ENCODE results near the gene ANO1.

Gene ANO1

GRCh38 chr11:70182266-70182665, 104.1 kb downstream of the ANO1 start:
- no peak for TF ChIP-seq ZFX (IDR thresholded peaks at IDR 0.05)
- TF ChIP-seq, protein P1, sequence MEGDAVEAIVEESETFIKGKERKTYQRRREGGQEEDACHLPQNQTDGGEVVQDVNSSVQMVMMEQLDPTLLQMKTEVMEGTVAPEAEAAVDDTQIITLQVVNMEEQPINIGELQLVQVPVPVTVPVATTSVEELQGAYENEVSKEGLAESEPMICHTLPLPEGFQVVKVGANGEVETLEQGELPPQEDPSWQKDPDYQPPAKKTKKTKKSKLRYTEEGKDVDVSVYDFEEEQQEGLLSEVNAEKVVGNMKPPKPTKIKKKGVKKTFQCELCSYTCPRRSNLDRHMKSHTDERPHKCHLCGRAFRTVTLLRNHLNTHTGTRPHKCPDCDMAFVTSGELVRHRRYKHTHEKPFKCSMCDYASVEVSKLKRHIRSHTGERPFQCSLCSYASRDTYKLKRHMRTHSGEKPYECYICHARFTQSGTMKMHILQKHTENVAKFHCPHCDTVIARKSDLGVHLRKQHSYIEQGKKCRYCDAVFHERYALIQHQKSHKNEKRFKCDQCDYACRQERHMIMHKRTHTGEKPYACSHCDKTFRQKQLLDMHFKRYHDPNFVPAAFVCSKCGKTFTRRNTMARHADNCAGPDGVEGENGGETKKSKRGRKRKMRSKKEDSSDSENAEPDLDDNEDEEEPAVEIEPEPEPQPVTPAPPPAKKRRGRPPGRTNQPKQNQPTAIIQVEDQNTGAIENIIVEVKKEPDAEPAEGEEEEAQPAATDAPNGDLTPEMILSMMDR (conservative IDR thresholded peaks at IDR 0.05): no peak
- no peak overlapping the region for H3K27ac ChIP-seq

GRCh38 chr11:70183032-70183431, 104.9 kb downstream of the ANO1 start:
- TF ChIP-seq ZFX (IDR thresholded peaks at IDR 0.05): no peak
- TF ChIP-seq, protein P1 (conservative IDR thresholded peaks at IDR 0.05): no peak

GRCh38 chr11:70183483-70184176, 105.5 kb downstream of the ANO1 start:
- TF ChIP-seq, protein P1 (conservative IDR thresholded peaks at IDR 0.05): no peak
- no peak for TF ChIP-seq ZFX (IDR thresholded peaks at IDR 0.05)
- H3K27ac ChIP-seq: peak overlapping the region; percentile 16

More at GRCh38 chr11:70183032-70183431, 104.9 kb downstream of the ANO1 start:
- H3K27ac ChIP-seq: peak overlapping the region; percentile 16

DNA sequence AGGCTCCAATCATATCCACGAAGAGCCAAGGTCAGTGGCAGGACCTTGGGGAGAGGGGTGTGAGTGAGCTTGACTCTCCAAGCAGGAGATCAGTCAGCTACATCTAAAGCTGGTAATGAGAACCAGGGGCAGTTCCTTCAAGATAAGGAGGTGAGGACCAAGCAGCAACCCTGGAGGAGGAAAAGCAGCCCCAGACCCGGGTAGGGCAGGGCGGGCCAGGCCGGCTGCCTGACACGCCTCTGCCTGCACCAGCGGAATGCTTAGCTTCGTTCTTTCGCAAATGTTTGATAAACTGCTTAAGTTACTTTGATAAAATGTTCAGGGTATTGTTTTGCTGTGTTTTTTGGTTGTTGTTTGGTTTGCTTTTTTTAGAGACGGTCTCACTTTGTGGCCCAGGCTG, 106.3 kb downstream of the ANO1 start:
- TF ChIP-seq ZFX (IDR thresholded peaks at IDR 0.05): no peak
- TF ChIP-seq, protein P1 (conservative IDR thresholded peaks at IDR 0.05): no peak
- H3K27ac ChIP-seq: no peak overlapping the region

GRCh38 chr11:70185348-70186055, 107.4 kb downstream of the ANO1 start:
- TF ChIP-seq, protein P1 (conservative IDR thresholded peaks at IDR 0.05): no peak
- no peak for TF ChIP-seq ZFX (IDR thresholded peaks at IDR 0.05)

GRCh38 chr11:70186420-70186819, 108.3 kb downstream of the ANO1 start:
- H3K27ac ChIP-seq: no peak overlapping the region

More at GRCh38 chr11:70185348-70186055, 107.4 kb downstream of the ANO1 start:
- no peak overlapping the region for H3K27ac ChIP-seq

More at GRCh38 chr11:70186420-70186819, 108.3 kb downstream of the ANO1 start:
- TF ChIP-seq, protein P1 (conservative IDR thresholded peaks at IDR 0.05): no peak
- TF ChIP-seq ZFX (IDR thresholded peaks at IDR 0.05): no peak
